Fibroblast of mammary gland (primary cell): Measurements from ENCODE around the gene LUZP2.

Experiments used
- DNase-seq: peaks from one replicate; pipeline ENCODE4 v3.0.0-alpha.2; 2010; ENCODE audit warnings: low read depth
- H3K4me3 ChIP-seq: 2 replicates; pipeline ENCODE4 v1.5.1; 2011; ENCODE audit warnings: low read depth, mild to moderate bottlenecking, low read length, moderate library complexity; ENCODE audit not compliant: control insufficient read depth
- CTCF ChIP-seq: conservative IDR thresholded peaks from 2 replicates; pipeline ENCODE4 v1.5.1; 2011; ENCODE audit warnings: low read depth, low read length, inconsistent platforms; ENCODE audit not compliant: control insufficient read depth, insufficient read depth

Gene LUZP2

DNA sequence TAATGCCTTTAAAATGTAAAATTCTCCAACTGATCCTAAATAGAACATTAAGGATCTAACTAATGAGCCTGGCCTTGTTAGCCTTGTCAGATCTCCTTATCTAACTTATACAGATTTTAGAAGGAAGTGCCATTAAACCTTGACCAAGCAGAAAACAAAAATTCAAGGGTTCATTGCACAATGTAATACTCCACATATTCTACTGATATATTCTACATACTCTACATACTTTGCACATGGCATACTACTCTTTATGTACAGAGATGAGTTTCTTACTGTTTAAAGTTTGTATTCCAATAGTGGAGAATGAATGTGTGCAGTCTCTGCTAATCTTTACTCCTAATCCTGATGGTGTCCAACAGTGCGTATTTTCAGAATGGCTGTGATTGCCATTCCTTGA is 297.2 kb downstream of the LUZP2 start:
- no peak for TF ChIP-seq CTCF
- H3K4me3 ChIP-seq: no peak overlapping the region
- DNase-seq: no peak

DNA sequence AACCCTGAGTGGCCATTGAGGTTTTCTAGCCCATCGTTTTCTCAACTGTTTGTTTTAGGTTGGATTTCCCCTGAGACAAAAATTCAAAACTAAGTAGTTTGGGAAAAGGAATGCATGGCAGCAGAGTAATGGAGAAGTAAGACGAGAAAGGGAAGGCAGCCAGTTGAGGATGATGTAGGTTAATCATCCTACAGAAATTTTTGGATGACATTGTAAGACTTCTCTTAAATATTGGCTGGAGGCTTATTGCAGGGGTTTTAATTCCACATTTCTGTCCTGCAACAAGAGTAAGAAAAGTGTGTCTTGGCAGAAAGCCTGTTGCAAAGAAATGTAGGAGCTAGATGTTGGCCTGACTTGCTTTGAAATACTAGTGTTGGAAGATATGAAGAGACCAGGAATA is 308.8 kb downstream of the LUZP2 start:
- DNase-seq: no peak
- TF ChIP-seq CTCF: no peak
- no peak overlapping the region for H3K4me3 ChIP-seq

DNA sequence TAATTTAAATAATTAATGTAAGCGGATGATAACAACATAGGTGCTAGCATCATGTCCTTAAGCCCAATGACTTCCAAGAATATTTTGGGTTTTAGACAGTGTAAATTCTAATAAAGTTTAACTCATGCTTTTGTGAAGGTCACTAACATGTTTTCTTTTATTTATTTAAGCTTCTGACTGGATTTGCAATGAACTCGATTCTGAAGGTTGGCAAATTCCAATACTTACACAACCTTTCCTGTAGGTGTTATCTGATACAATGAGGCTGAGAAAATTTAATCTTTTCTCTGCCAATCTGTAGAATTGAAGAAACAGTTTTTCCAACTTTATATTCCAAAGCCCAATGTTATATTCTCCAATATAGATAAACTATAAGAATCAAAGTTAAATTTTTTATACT is 311.3 kb downstream of the LUZP2 start:
- no peak overlapping the region for H3K4me3 ChIP-seq
- DNase-seq: no peak
- no peak for TF ChIP-seq CTCF

DNA sequence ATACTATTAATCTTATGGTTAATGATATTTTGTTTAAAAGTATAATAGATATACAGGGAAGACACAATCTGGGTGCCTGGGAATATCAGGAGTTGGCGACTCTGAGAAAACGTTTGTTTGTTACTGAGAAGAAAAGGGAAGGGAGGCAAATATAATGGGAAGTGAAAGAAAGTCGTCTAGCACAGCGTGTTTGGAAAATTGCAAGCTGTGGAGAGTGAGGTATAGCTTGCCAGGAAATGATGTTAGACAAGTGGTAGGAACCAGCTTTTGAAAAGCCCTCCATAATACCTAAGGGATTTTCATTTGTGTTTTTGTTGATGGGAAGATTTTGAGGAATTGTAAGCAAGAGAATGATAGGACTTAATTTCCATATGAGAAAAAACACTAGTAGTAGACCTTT is 322.2 kb downstream of the LUZP2 start:
- TF ChIP-seq CTCF: no peak
- H3K4me3 ChIP-seq: no peak overlapping the region
- DNase-seq: no peak

GRCh38 chr11:24819863-24820434 is 323.1 kb downstream of the LUZP2 start:
- H3K4me3 ChIP-seq: no peak overlapping the region
- no peak for TF ChIP-seq CTCF

DNA sequence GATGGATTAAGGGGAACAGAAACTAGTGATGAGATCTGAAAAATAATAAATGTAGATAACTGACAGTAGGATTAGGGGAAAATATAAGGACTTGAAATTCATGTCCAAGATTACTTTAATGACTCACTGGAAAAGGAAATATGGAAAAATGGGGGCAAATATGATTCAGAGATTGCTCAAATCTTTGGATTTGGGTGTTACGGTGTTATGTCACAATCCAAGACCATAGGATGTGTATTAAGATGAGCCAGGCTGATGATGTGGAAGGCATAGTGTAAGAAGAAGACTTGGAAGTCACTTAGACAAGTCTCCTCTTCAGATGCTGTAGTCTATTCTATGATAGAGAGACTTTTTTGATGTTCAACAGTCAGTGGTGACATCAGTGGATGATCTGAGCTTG is 323.7 kb downstream of the LUZP2 start:
- H3K4me3 ChIP-seq: no peak overlapping the region
- no peak for TF ChIP-seq CTCF
- DNase-seq: no peak

More at GRCh38 chr11:24819863-24820434, 323.1 kb downstream of the LUZP2 start:
- no peak for DNase-seq
